Heart right ventricle (tissue), 16 donors: ENCODE measurements around the gene UNC13C. TPM values are rescaled to one million over a fixed set of nuclear protein-coding genes. Genes with fewer than 3 reads are reported as not detected.

Source experiments
- ATAC-seq, 8 donors: fragments of 200-7000 bp; cut with Tn5 transposase; one replicate each; pipeline ENCODE4 v1.9.1; 2020; ENCODE audit warnings: mild to moderate bottlenecking in 8 of 8, moderate library complexity in 8 of 8, moderate number of reproducible peaks in 1 of 8
- DNase-seq, 2 donors: peaks; one replicate each; pipeline ENCODE4 v3.0.0-alpha.2; 2020
- H3K27ac ChIP-seq, 10 donors: fragments of 200-600 bp; sonication (generic) in 2 of 10; one replicate each; pipeline versions ENCODE4 v1.5.0 to v1.8.0; 2020 to 2022; ENCODE audit warnings: mild to moderate bottlenecking in 3 of 10
- H3K27me3 ChIP-seq, 7 donors: fragments of 200-600 bp; one replicate each; pipeline ENCODE4 v1.8.0; 2021 to 2022; ENCODE audit warnings: mild to moderate bottlenecking in 2 of 7
- H3K36me3 ChIP-seq, 9 donors: fragments of 200-600 bp; sonication (generic) in 1 of 9; one replicate each; pipeline versions ENCODE4 v1.5.0 to v1.8.0; 2020 to 2022; ENCODE audit warnings: mild to moderate bottlenecking in 2 of 9
- H3K4me1 ChIP-seq, 9 donors: fragments of 200-600 bp; sonication (generic) in 1 of 9; one replicate each; pipeline versions ENCODE4 v1.5.0 to v1.8.0; 2020 to 2022; ENCODE audit warnings: mild to moderate bottlenecking in 4 of 9
- H3K4me3 ChIP-seq, 10 donors: fragments of 200-600 bp; sonication (generic) in 2 of 10; one replicate each; pipeline versions ENCODE4 v1.5.0 to v1.8.0; 2020 to 2022; ENCODE audit warnings: mild to moderate bottlenecking in 7 of 10, moderate library complexity in 2 of 10
- H3K9me3 ChIP-seq, 11 donors: fragments of 200-600 bp in 10 of 11; sonication (generic) in 2 of 11; one replicate each; pipeline versions ENCODE4 v1.5.0 to v1.8.0; 2013 to 2022; ENCODE audit warnings: mild to moderate bottlenecking in 2 of 11, control low read depth in 1 of 11, moderate library complexity in 1 of 11
- WGBS, 2 donors: extraction: QIAGEN DNeasy Blood & Tissue Kit; methylation state at CpG; one replicate each; pipeline ENCODE4 v1.1.7; 2013; ENCODE audit warnings: inconsistent platforms in 1 of 2; 5-methylcytosine and 5-hydroxymethylcytosine counted together
- intact Hi-C, 10 donors: fragments of 100-400 bp; cut with DNase I; formaldehyde crosslinking; loops; one replicate each; pipeline versions ENCODE4 v1.11.1 to v1.14.2; 2022
- polyA plus RNA-seq, 2 donors: library from polyadenylated mRNA; stranded (reverse); fragments of 200-250 nt; gene quantifications; one replicate each; pipeline ENCODE4 v1.2.3, GENCODE V29; 2013
- total RNA-seq, 10 donors: library from RNA; stranded (reverse); fragmentation: NEBNext Ultra II Directional in 3 of 10; extraction: Animal tissue kit (Norgen Biotek cat#: 25700) in 3 of 10; gene quantifications; one replicate each; pipeline versions ENCODE4 v1.2.1 to v1.2.4, GENCODE V29; 2021 to 2023
- TF ChIP-seq, protein P1 (sequence below), 9 donors: fragments of 200-600 bp; sonication (generic) in 2 of 9; IDR thresholded peaks; one replicate each; pipeline versions ENCODE4 v1.5.0 to v1.8.0; 2021 to 2022; ENCODE audit warnings: antibody characterized with exemption in 9 of 9, mild to moderate bottlenecking in 5 of 9, moderate library complexity in 1 of 9
- donor health status: Arrhythmogenic right ventricular cardiomyopathy.
- donor health status: ischemic (EF 13 %, LVEDD 7.1; RV severe dilation, severe dysfunction).
- donor health status: healthy with polysubstance abuse.
- donor health status: DM: no; HTN: yes; CAD: no.
- donor health status: DM: no; HTN: no; CAD: no.
- donor health status: ischemic (EF 25% LVEDD 6.9; RV normal size, moderate dysfunction).
- donor health status: ischemic (EF 25% LVEDD 5.7; RV mildly dilated, moderate dysfunction).
- donor health status: healthy.
- donor health status: DM: yes; HTN: yes; CAD: no.
- donor health status: Ischemic cardiomyopathy.
- donor health status: ischemic (EF 35%, LVEDD 5.7; RV mildly dilated, moderate dysfunction).
- donor health status: nonischemic (EF 11% LVEDD 7.7; RV severe dilation, severe dysfunction).
- donor health status: DM: yes; HTN: yes; CAD: no.
- donor health status: PGD.
- donor health status: ischemic (EF 29% LVEDD 5.4; RV normal size, mild dysfunction).
- donor health status: nonischemic (EF 23%, LVEDD 6.1; RV moderate dilation, normal function).

The UNC13C gene
- total and polyA plus RNA-seq, 12 donors: 0.04 to 0.85 (median 0.19) TPM; not detected in 5

DNA sequence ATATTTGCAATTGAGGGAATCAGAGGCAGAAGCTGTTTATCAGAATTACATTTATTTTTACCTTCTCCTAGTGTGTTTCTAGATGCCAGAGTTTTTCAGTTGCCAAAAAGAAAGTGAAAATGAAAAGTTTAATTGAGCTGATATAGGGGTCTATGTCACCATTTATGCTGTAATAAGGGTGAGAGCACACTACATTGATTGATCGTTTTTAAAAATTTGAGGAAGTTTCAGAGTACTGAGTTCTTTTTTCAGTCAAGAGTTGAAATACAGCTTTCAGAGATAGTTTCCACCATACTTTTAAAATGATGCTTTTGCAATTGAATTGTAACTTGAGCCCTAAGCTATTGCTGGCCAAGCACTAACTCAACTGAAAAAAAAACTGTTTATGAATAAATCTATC lies 326.9 kb downstream of the UNC13C start:
- Histone ChIP-seq H3K27ac (no peak overlapping the region), H3K9me3 (peaks cover 0 to 9% (median 0%) of the 10 kb centered on the region in 11 donors), H3K36me3 (no peaks in the 10 kb centered on the region), H3K4me3 (no peak overlapping the region), H3K4me1 (no peaks in the 10 kb centered on the region), H3K27me3 (no peaks in the 10 kb centered on the region)
- 74 to 81% methylated on average over 1 of the region's 1 CpG for WGBS, 2 donors
- TF ChIP-seq, protein P1, sequence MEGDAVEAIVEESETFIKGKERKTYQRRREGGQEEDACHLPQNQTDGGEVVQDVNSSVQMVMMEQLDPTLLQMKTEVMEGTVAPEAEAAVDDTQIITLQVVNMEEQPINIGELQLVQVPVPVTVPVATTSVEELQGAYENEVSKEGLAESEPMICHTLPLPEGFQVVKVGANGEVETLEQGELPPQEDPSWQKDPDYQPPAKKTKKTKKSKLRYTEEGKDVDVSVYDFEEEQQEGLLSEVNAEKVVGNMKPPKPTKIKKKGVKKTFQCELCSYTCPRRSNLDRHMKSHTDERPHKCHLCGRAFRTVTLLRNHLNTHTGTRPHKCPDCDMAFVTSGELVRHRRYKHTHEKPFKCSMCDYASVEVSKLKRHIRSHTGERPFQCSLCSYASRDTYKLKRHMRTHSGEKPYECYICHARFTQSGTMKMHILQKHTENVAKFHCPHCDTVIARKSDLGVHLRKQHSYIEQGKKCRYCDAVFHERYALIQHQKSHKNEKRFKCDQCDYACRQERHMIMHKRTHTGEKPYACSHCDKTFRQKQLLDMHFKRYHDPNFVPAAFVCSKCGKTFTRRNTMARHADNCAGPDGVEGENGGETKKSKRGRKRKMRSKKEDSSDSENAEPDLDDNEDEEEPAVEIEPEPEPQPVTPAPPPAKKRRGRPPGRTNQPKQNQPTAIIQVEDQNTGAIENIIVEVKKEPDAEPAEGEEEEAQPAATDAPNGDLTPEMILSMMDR (IDR thresholded peaks at IDR 0.05): no peak
- no peak for ATAC-seq
- intact Hi-C loops: no loop called here
- no peak for DNase-seq

DNA sequence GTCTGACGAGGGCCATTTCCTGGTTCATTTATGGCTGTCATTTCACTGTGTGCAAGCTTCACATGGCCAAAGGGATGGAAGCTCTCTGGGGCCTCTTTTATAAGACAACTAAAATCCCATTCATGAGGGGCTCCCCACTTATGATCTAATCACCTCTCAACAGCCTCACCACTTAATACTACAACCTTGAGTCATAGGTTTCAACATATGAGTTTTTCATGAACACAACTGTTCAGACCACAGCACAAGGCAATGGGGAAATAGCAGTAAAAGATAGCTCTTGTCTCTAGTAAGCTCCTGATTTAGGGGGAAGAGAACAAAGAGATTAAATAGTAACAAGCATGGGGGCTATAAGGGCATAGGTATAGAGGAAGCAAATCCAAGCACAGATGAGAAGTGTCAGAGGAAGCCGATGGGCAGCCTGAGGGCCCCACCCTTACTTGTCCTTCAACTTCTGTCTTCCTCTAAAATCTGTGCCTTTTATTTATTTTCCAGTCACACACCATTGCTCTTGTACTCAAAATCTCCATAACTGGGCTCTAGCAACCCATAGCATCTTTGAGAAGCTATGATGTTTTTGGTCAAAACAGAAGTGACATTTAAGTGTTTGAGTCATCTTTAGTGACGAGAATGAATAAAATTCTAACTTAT lies 329.1 kb downstream of the UNC13C start:
- DNase-seq (no peak), ATAC-seq (no peak)
- no peaks in the 10 kb centered on the region for H3K4me1 ChIP-seq
- H3K4me3 ChIP-seq: no peak overlapping the region
- WGBS, 2 donors: 69 to 82% methylated on average over 3 of the region's 3 CpGs
- no peaks in the 10 kb centered on the region for H3K27me3 ChIP-seq
- TF ChIP-seq, protein P1 (IDR thresholded peaks at IDR 0.05): no peak
- intact Hi-C loops: no loop called here
- H3K9me3 ChIP-seq: peaks cover 0 to 9% (median 0%) of the 10 kb centered on the region in 11 donors
- no peaks in the 10 kb centered on the region for H3K36me3 ChIP-seq
- no peak overlapping the region for H3K27ac ChIP-seq

GRCh38 chr15:54307926-54308325 lies 329.7 kb downstream of the UNC13C start:
- DNase-seq: no peak
- TF ChIP-seq, protein P1 (IDR thresholded peaks at IDR 0.05): no peak
- 97 to 99% methylated on average over 2 of the region's 2 CpGs for WGBS, 2 donors
- H3K4me1 ChIP-seq: no peaks in the 10 kb centered on the region
- no peak for ATAC-seq
- no peaks in the 10 kb centered on the region for H3K27me3 ChIP-seq
- no peak overlapping the region for H3K27ac ChIP-seq
- H3K36me3 ChIP-seq: no peaks in the 10 kb centered on the region
- H3K9me3 ChIP-seq: peaks cover 0 to 9% (median 0%) of the 10 kb centered on the region in 11 donors
- intact Hi-C loops: no loop called here
- no peak overlapping the region for H3K4me3 ChIP-seq

DNA sequence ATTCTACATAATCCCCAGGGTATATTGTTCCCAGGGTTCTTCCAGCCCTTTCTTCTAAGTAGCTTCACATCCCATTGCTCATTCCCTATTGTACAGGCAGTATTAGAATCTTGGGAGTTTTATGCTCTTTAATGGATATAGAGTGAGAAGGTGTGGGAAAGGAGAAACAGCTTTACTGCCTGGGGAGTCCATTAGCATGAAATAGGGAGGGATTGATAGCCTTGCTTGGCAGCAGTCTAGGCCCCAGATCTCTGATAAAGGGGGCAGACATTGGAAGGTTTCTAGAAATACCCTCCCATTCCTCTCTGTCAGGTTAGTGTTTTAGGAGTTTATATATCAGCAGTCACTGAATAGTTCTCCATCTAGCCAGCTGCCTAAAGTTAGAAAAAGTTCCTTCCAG lies 334.3 kb downstream of the UNC13C start:
- Histone ChIP-seq H3K4me1 (no peaks in the 10 kb centered on the region), H3K27ac (no peak overlapping the region), H3K9me3 (peaks cover 0 to 9% (median 0%) of the 10 kb centered on the region in 11 donors), H3K36me3 (no peaks in the 10 kb centered on the region), H3K4me3 (no peak overlapping the region), H3K27me3 (no peaks in the 10 kb centered on the region)
- TF ChIP-seq, protein P1 (IDR thresholded peaks at IDR 0.05): no peak
- DNase-seq: no peak
- ATAC-seq: no peak
- intact Hi-C loops: no loop called here
